CD4-positive, alpha-beta memory T cell (primary cell): ENCODE results near the gene APOBEC3C. TPM values are rescaled to one million over a fixed set of nuclear protein-coding genes. Genes with fewer than 3 reads are reported as not detected.
"Not testable (repeated sequence)": the region's sequence is repeated elsewhere in the genome, so short reads cannot be mapped to it uniquely, and the experiment has no call there.

ENCODE experiments used
- CTCF ChIA-PET: fragments of 350-600 bp; sonication (Branson Sonifier 250); formaldehyde crosslinking; loops from one replicate; lab custom pipeline; 2021; ENCODE audit warnings: inconsistent platforms; ENCODE audit not compliant: partially characterized antibody; lab: Charles Lee
- POLR2A ChIA-PET: fragments of 350-600 bp; sonication (Branson Sonifier 250); formaldehyde crosslinking; loops from one replicate; lab custom pipeline; 2021; ENCODE audit not compliant: partially characterized antibody; lab: Charles Lee
- DNase-seq, 5 donors: peaks; one replicate each; pipeline versions ENCODE4 v3.0.0 to v3.0.0-alpha.2; 2020 to 2022; ENCODE audit warnings: mixed read lengths in 1 of 5
- H3K27ac ChIP-seq: one replicate; pipeline ENCODE4 v1.7.0; 2013; ENCODE audit warnings: low read depth, low read length
- H3K27me3 ChIP-seq: 2 replicates; pipeline ENCODE4 v1.7.0; 2013; ENCODE audit warnings: mild to moderate bottlenecking, low read length, moderate library complexity; ENCODE audit not compliant: insufficient read depth
- H3K36me3 ChIP-seq: 2 replicates; pipeline ENCODE4 v1.7.0; 2013; ENCODE audit warnings: mild to moderate bottlenecking, low read length, moderate library complexity; ENCODE audit not compliant: insufficient read depth
- H3K4me1 ChIP-seq: 2 replicates; pipeline ENCODE4 v1.7.0; 2013; ENCODE audit warnings: mild to moderate bottlenecking, low read length, moderate library complexity; ENCODE audit not compliant: insufficient read depth
- H3K4me3 ChIP-seq, 2 donors: one replicate each; pipeline ENCODE4 v1.7.0; 2013; ENCODE audit warnings: low read length in 2 of 2, mild to moderate bottlenecking in 1 of 2
- H3K9me3 ChIP-seq, 2 donors: one replicate each; pipeline ENCODE4 v1.7.0; 2013; ENCODE audit warnings: low read length in 2 of 2, control low read depth in 1 of 2; ENCODE audit not compliant: control insufficient read depth in 1 of 2
- H3K27ac Mint-ChIP-seq, 7 donors: one replicate each; pipeline ENCODE4 v1.8.0; 2020 to 2021; ENCODE audit warnings: mixed read lengths in 7 of 7, mild to moderate bottlenecking in 6 of 7, inconsistent platforms in 3 of 7, moderate library complexity in 3 of 7
- H3K27me3 Mint-ChIP-seq, 2 donors: one replicate each; pipeline ENCODE4 v1.8.0; 2020 to 2021; ENCODE audit warnings: mixed read lengths in 2 of 2
- H3K36me3 Mint-ChIP-seq, 2 donors: one replicate each; pipeline ENCODE4 v1.8.0; 2020 to 2021; ENCODE audit warnings: mixed read lengths in 2 of 2, inconsistent platforms in 1 of 2, mild to moderate bottlenecking in 1 of 2
- H3K4me1 Mint-ChIP-seq, 4 donors: one replicate each; pipeline ENCODE4 v1.8.0; 2020 to 2021; ENCODE audit warnings: mixed read lengths in 4 of 4, mild to moderate bottlenecking in 1 of 4
- H3K4me3 Mint-ChIP-seq, 8 donors: one replicate each; pipeline ENCODE4 v1.8.0; 2020 to 2021; ENCODE audit warnings: mixed read lengths in 8 of 8, mild to moderate bottlenecking in 7 of 8, moderate library complexity in 6 of 8, inconsistent platforms in 3 of 8
- H3K9me3 Mint-ChIP-seq, 8 donors: one replicate each; pipeline ENCODE4 v1.8.0; 2020 to 2021; ENCODE audit warnings: mixed read lengths in 8 of 8, mild to moderate bottlenecking in 5 of 8, inconsistent platforms in 3 of 8, moderate library complexity in 1 of 8
- intact Hi-C: fragments of 100-400 bp; cut with micrococcal nuclease; formaldehyde crosslinking; loops from one replicate; pipeline ENCODE4 v1.15.1; 2023
- polyA plus RNA-seq, 2 donors: library from polyadenylated mRNA; unstranded; fragments of 300-500 nt; fragmentation: Illumina TruSeq; gene quantifications; one replicate each; pipeline ENCODE4 v1.2.3, GENCODE V29; 2021
- total RNA-seq, 2 experiments: library from RNA; stranded (reverse); gene quantifications; one replicate each; pipeline ENCODE4 v1.2.3, GENCODE V29; 2021

Gene APOBEC3C
- total and polyA plus RNA-seq, 4 experiments from 2014 or later = 42.4 to 135 (median 76.5) TPM

GRCh38 chr22:38989466-38989865 lies 24.6 kb upstream of the APOBEC3C start:
- no peaks in the 10 kb centered on the region for H3K27me3 ChIP-seq
- no peak overlapping the region for H3K4me3 ChIP-seq
- ChIA-PET POLR2A (no interaction called here), CTCF (no interaction called here)
- H3K9me3 Mint-ChIP-seq = peaks cover 0 to 7% (median 0%) of the 10 kb centered on the region in 8 donors
- H3K4me1 ChIP-seq = peaks cover 51% of the 10 kb centered on the region
- H3K4me1 Mint-ChIP-seq = peaks cover 28 to 70% (median 41%) of the 10 kb centered on the region in 4 donors
- H3K9me3 ChIP-seq = no peaks in the 10 kb centered on the region
- intact Hi-C loops = loop anchor here (5.0 kb wide), 1 partner anchor 282 kb away; the partner anchor contains the start of gene GTPBP1
- DNase-seq = peak in 3 of 5 donors; percentile 19 to 66 (median 25)
- peak overlapping the region in 6 of 7 donors; percentile 48 to 91 (median 74) for H3K27ac Mint-ChIP-seq
- H3K27ac ChIP-seq = no peak overlapping the region
- no peaks in the 10 kb centered on the region for H3K36me3 ChIP-seq
- peaks cover 0 to 2% of the 10 kb centered on the region in 2 donors for H3K27me3 Mint-ChIP-seq
- H3K4me3 Mint-ChIP-seq = peak overlapping the region in 7 of 8 donors; percentile 43 to 88 (median 58)
- peaks cover 0 to 4% of the 10 kb centered on the region in 2 donors for H3K36me3 Mint-ChIP-seq

GRCh38 chr22:38992871-38993371 lies 21.1 kb upstream of the APOBEC3C start:
- peaks cover 17 to 38% (median 21%) of the 10 kb centered on the region in 4 donors for H3K4me1 Mint-ChIP-seq
- H3K36me3 Mint-ChIP-seq, H3K9me3 ChIP-seq, H3K27me3 ChIP-seq, H3K9me3 Mint-ChIP-seq, H3K4me3 ChIP-seq, H3K36me3 ChIP-seq, H3K27me3 Mint-ChIP-seq, intact Hi-C loops, H3K27ac ChIP-seq, DNase-seq, CTCF ChIA-PET: not testable (repeated sequence)
- H3K4me1 ChIP-seq = peaks cover 25% of the 10 kb centered on the region
- peak overlapping the region in 1 of 7 donors; percentile 20 for H3K27ac Mint-ChIP-seq
- POLR2A ChIA-PET = interaction anchor here (1.1 kb wide), 1 partner anchor 327 kb away, joined by 3 read pairs; the partner anchor contains the start of gene RPL3
- peak overlapping the region in 1 of 8 donors; percentile 20 for H3K4me3 Mint-ChIP-seq

GRCh38 chr22:38996105-38996504 lies 18.0 kb upstream of the APOBEC3C start:
- Histone ChIP-seq H3K27me3 (no peaks in the 10 kb centered on the region), H3K27ac (no peak overlapping the region), H3K36me3 (no peaks in the 10 kb centered on the region), H3K9me3 (no peaks in the 10 kb centered on the region), H3K4me1 (no peaks in the 10 kb centered on the region), H3K4me3 (no peak overlapping the region)
- Mint-ChIP-seq H3K9me3 (peaks cover 0 to 5% (median 2%) of the 10 kb centered on the region in 8 donors), H3K27ac (peak overlapping the region in 1 of 7 donors; percentile 77), H3K27me3 (peaks cover 0 to 2% of the 10 kb centered on the region in 2 donors), H3K4me1 (peaks cover 4 to 13% (median 5%) of the 10 kb centered on the region in 4 donors), H3K4me3 (no peak overlapping the region), H3K36me3 (no peaks in the 10 kb centered on the region)
- intact Hi-C loops = no loop called here
- ChIA-PET CTCF (interaction anchor here (2.7 kb wide), 1 partner anchor 126 kb away, joined by 12 read pairs; no protein-coding TSS in a partner anchor), POLR2A (interaction anchor here (1.1 kb wide), 1 partner anchor 9 kb away, joined by 3 read pairs; no protein-coding TSS in a partner anchor)
- no peak for DNase-seq

- Histone ChIP-seq H3K27me3 (no peaks in the 10 kb centered on the region), H3K36me3 (no peaks in the 10 kb centered on the region), H3K4me1 (peaks cover 5% of the 10 kb centered on the region), H3K4me3 (no peak overlapping the region), H3K27ac (no peak overlapping the region), H3K9me3 (no peaks in the 10 kb centered on the region)
- Mint-ChIP-seq H3K4me3 (no peak overlapping the region), H3K9me3 (peaks cover 0 to 5% (median 2%) of the 10 kb centered on the region in 8 donors), H3K27me3 (peaks cover 0 to 2% of the 10 kb centered on the region in 2 donors), H3K27ac (no peak overlapping the region), H3K36me3 (no peaks in the 10 kb centered on the region), H3K4me1 (peaks cover 4 to 15% (median 6%) of the 10 kb centered on the region in 4 donors)
- DNase-seq = no peak
- intact Hi-C loops = no loop called here
- ChIA-PET POLR2A (no interaction called here), CTCF (interaction anchor here (2.7 kb wide), 1 partner anchor 128 kb away, joined by 12 read pairs; no protein-coding TSS in a partner anchor)
Measured at GRCh38 chr22:38997518-38997917, 16.5 kb upstream of the APOBEC3C start.

GRCh38 chr22:39003165-39003638 lies 10.9 kb upstream of the APOBEC3C start:
- H3K9me3 Mint-ChIP-seq = peaks cover 0 to 4% (median under 1%) of the 10 kb centered on the region in 8 donors
- no peaks in the 10 kb centered on the region for H3K36me3 ChIP-seq
- intact Hi-C loops = loop anchor here (1.0 to 2.0 kb wide), 5 partner anchors 18 to 234 kb away; no protein-coding TSS in a partner anchor
- no peaks in the 10 kb centered on the region for H3K27me3 Mint-ChIP-seq
- ChIA-PET CTCF (interaction anchor here (0.6 to 9.0 kb wide), 39 partner anchors 10 to 951 kb away, joined by 3 to 168 read pairs (median 4); partner anchors contain the start of gene CBX6), POLR2A (interaction anchor here (0.6 to 2.4 kb wide), 12 partner anchors 11 to 1635 kb away, joined by 3 to 32 read pairs (median 6); partner anchors contain the start of genes APOBEC3C and CBX6)
- peaks cover 8 to 14% (median 13%) of the 10 kb centered on the region in 4 donors for H3K4me1 Mint-ChIP-seq
- peak overlapping the region; percentile 15 to 84 (median 60) for H3K27ac Mint-ChIP-seq
- H3K4me3 Mint-ChIP-seq = peak overlapping the region in 2 of 8 donors; percentile 5 to 8
- peaks cover 16% of the 10 kb centered on the region for H3K4me1 ChIP-seq
- no peaks in the 10 kb centered on the region for H3K9me3 ChIP-seq
- H3K27ac ChIP-seq = no peak overlapping the region
- H3K36me3 Mint-ChIP-seq = no peaks in the 10 kb centered on the region
- no peak overlapping the region for H3K4me3 ChIP-seq
- peak; percentile 75 to 82 (median 76) for DNase-seq
- H3K27me3 ChIP-seq = no peaks in the 10 kb centered on the region

GRCh38 chr22:39007177-39007576 lies 6.9 kb upstream of the APOBEC3C start:
- Mint-ChIP-seq H3K27me3 (no peaks in the 10 kb centered on the region), H3K4me3 (no peak overlapping the region), H3K4me1 (peaks cover 11 to 32% (median 21%) of the 10 kb centered on the region in 4 donors), H3K27ac (peak overlapping the region in 1 of 7 donors; percentile 53), H3K36me3 (no peaks in the 10 kb centered on the region), H3K9me3 (peaks cover 0 to 3% (median 0%) of the 10 kb centered on the region in 8 donors)
- DNase-seq = no peak
- Histone ChIP-seq H3K27ac (no peak overlapping the region), H3K4me3 (no peak overlapping the region), H3K4me1 (peaks cover 14% of the 10 kb centered on the region), H3K36me3 (no peaks in the 10 kb centered on the region), H3K9me3 (no peaks in the 10 kb centered on the region), H3K27me3 (no peaks in the 10 kb centered on the region)
- ChIA-PET POLR2A (interaction anchor here (0.9 to 1.7 kb wide), 4 partner anchors 25 to 253 kb away, joined by 3 read pairs; partner anchors contain the start of genes APOBEC3B and CBX6), CTCF (interaction anchor here (0.7 to 9.0 kb wide), 16 partner anchors 8 to 309 kb away, joined by 3 to 168 read pairs (median 4); partner anchors contain the start of gene CBX6)
- intact Hi-C loops = loop anchor here (1.0 to 2.0 kb wide), 4 partner anchors 111 to 312 kb away; partner anchors contain the start of gene RPL3
